NCI-H510A (cell line): ENCODE results near the gene STIM2.
"Not testable (repeated sequence)": the region's sequence is repeated elsewhere in the genome, so short reads cannot be mapped to it uniquely, and the experiment has no call there.

Source experiments
- DNase-seq: peaks from one replicate; lab custom pipeline; 2025; lab: John Stamatoyannopoulos, UW

The STIM2 gene

GRCh38 chr4:26955241-26955640 is 94.6 kb downstream of the STIM2 start:
- DNase-seq = no peak

GRCh38 chr4:26958925-26959653 is 98.4 kb downstream of the STIM2 start:
- DNase-seq = no peak

GRCh38 chr4:26959654-26960047 is 99.0 kb downstream of the STIM2 start:
- no peak for DNase-seq

GRCh38 chr4:26962720-26963119 is 102.1 kb downstream of the STIM2 start:
- no peak for DNase-seq

- DNase-seq = no peak
These were observed 103.9 kb downstream of the STIM2 start for GRCh38 chr4:26964512-26964911.

GRCh38 chr4:26964994-26965393 is 104.4 kb downstream of the STIM2 start:
- no peak for DNase-seq

- DNase-seq = not testable (repeated sequence)
These were observed 115.0 kb downstream of the STIM2 start for GRCh38 chr4:26975464-26976181.

- no peak for DNase-seq
These were observed 117.9 kb downstream of the STIM2 start for GRCh38 chr4:26978387-26979053.

- DNase-seq = no peak
These were observed 124.3 kb downstream of the STIM2 start for GRCh38 chr4:26984896-26985295.

GRCh38 chr4:26985873-26986272 is 125.2 kb downstream of the STIM2 start:
- DNase-seq = no peak

- DNase-seq = no peak
These were observed 126.5 kb downstream of the STIM2 start for GRCh38 chr4:26987191-26987590.

- DNase-seq = no peak
These were observed 130.4 kb downstream of the STIM2 start for GRCh38 chr4:26991057-26991456.

- no peak for DNase-seq
These were observed 132.2 kb downstream of the STIM2 start for GRCh38 chr4:26992657-26993361.

- DNase-seq = no peak
These were observed 132.9 kb downstream of the STIM2 start for GRCh38 chr4:26993539-26993938.

- DNase-seq = no peak
These were observed 133.3 kb downstream of the STIM2 start for GRCh38 chr4:26993967-26994366.

- DNase-seq = no peak
These were observed 134.7 kb downstream of the STIM2 start for GRCh38 chr4:26995316-26995715.

GRCh38 chr4:26996745-26997144 is 136.1 kb downstream of the STIM2 start:
- no peak for DNase-seq

GRCh38 chr4:26999689-27000088 is 139.0 kb downstream of the STIM2 start:
- DNase-seq = no peak

- no peak for DNase-seq
These were observed 139.5 kb downstream of the STIM2 start for GRCh38 chr4:27000122-27000521.

GRCh38 chr4:27000820-27001219 is 140.2 kb downstream of the STIM2 start:
- DNase-seq = no peak

- DNase-seq = no peak
These were observed 140.9 kb downstream of the STIM2 start for GRCh38 chr4:27001398-27002164.

- no peak for DNase-seq
These were observed 143.0 kb downstream of the STIM2 start for GRCh38 chr4:27003642-27004113.
